Urothelium cell line (cell line): ENCODE measurements around the gene IL5RA.
A peak's percentile ranks its signal among the peaks of the same experiment; 100 is the strongest.

Experiments used
- DNase-seq: peaks from one replicate; pipeline ENCODE4 v3.0.0; 2011; ENCODE audit warnings: low spot score, mixed read lengths
- FAIRE-seq: peaks from 2 replicates; lab custom pipeline; 2011; peaks lifted over from hg19 to GRCh38; lab: Jason Lieb, UNC

Gene IL5RA, protein sequence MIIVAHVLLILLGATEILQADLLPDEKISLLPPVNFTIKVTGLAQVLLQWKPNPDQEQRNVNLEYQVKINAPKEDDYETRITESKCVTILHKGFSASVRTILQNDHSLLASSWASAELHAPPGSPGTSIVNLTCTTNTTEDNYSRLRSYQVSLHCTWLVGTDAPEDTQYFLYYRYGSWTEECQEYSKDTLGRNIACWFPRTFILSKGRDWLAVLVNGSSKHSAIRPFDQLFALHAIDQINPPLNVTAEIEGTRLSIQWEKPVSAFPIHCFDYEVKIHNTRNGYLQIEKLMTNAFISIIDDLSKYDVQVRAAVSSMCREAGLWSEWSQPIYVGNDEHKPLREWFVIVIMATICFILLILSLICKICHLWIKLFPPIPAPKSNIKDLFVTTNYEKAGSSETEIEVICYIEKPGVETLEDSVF

GRCh38 chr3:3110299-3110630 is at the start of gene IL5RA:
Gene IL5RA (minus strand): TSS chr3:3110374. CDS start chr3:3104984, 5,390 bp downstream.
- FAIRE-seq, result no peak

GRCh38 chr3:3157484-3157883 is 47.3 kb upstream of the IL5RA start:
- FAIRE-seq (no peak), DNase-seq (no peak)

More at GRCh38 chr3:3110299-3110630, at the start of gene IL5RA:
- DNase-seq, result no peak

DNA sequence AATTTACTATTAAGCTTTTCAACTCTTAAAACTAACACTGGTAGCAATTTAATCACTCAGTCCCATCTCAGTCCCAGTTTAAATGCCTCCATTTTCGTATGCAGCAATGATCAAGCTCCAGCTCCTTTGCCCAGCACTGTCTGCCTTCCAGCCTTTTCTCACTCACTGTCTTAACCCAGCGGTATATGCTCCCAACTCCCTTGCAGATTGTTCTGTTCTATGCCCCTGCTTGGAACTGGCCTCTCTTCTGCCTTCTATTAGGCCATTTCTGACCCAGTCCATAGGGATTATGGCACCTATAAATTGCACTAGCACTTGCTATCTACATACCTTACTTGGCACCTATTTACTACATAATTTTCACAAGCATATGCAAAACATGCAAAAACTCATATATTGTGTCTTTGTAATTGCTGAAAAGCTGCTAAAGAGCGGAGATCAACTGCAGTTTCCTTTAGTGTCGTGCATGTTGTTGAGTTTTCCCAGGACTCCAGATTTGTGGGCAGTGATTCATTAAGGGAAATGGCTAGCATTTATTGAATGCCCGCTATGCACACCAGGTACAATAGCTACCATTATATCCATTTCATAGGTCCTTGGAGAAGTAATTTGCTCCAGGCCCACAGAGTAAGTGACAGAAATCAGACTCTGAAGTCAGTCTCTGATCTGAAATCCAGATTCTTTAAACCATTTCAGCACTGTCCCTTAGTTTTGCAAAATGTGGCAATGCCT is 44.9 kb upstream of the IL5RA start:
- DNase-seq, result no peak
- FAIRE-seq, result no peak

DNA sequence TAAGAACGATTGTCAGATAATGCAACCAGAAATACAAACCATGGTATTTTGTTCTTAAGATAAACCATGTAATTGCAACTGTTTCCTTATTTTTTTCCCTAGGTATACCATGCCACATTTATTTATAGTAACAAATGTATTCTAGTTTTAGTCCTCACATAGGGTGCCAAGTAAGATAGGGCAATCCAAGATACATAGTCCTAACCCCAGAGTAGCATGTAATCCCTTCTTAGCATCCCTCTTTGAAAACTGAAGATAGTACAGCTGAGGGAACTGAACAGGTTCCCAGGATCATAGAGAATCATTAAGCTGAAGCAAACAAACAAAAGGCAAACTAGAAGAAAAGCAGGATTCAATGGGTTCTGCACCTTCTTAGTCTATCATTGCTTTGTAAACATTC is 41.3 kb upstream of the IL5RA start:
- no peak for FAIRE-seq
- DNase-seq, result no peak

DNA sequence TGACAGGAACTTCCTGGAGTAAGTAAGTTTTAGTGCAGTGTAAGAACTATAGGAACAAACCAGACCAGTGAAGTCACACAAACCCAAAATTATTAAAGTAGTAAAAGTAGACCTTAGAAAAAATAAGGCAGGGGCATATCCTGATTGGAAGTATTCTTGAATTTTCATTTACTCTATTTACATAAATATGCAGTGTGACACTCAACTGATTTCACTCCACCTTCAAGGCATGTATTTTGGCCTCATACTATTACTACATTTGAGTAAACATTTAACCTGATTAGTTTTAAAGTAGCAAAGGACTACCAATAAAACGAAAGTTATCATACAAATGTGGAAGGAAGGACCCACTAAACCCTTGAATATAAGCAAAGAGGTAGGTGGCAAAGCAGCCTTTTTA is 39.4 kb upstream of the IL5RA start:
- FAIRE-seq, result no peak
- DNase-seq, result no peak

- FAIRE-seq (no peak), DNase-seq (no peak)
These were observed 35.7 kb upstream of the IL5RA start for GRCh38 chr3:3145831-3146230.

GRCh38 chr3:3141939-3142338 is 31.8 kb upstream of the IL5RA start:
- FAIRE-seq (no peak), DNase-seq (no peak)

GRCh38 chr3:3137526-3137925 is 27.4 kb upstream of the IL5RA start:
- DNase-seq (no peak), FAIRE-seq (no peak)

DNA sequence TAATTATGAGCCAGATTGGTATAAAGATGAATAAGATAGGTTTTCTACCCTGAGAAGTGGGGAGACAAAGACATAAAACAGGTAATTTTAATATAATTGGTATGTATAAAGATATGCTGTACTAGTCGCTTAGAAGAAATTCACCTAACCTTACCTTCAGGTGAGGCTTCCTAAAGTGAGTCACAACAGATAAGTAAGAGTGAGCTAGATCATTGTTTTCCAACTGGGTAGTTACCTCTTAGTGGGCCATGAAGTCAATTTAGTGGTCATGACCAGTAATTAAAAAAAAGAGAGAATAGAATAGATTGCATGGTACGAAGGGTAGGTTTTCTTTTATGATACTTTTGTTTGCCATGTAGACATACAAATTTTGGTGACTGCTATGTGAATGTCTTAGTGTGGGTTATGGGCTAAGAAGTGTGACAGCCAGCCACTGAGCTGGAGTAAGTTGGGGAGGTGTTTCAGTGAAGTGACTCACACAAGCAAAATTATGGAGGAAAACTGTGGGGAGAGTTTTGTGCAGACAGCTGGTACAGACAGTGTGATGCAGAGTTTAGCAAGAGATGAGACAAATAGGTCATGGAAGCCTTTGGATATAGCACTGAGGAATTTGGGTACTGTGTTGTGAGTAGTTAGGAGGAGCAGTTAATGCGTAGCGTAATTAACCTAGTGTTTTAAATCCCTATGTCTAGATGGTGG is 24.7 kb upstream of the IL5RA start:
- DNase-seq (no peak), FAIRE-seq (no peak)

DNA sequence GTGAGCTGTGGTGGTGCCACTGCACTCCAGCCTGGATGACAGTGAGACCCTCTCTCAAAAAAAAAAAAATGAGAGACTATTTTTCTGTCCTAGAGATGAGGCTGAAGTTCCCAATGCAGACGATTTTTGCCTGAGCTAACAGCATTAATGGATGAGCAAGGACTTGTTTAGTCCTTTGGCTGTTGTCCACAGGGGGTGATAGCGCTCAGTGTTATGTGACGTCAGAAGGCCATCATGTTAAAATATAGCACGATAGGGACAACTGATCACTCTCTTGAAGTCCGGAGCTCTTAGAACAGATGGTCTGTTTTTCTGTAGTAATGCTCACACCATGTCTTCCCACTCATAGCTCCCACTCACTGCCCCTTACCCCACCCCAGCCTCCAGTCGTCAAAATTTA is 23.3 kb upstream of the IL5RA start:
- no peak for FAIRE-seq
- DNase-seq, result no peak

GRCh38 chr3:3129579-3129978 is 19.4 kb upstream of the IL5RA start:
- FAIRE-seq, result no peak
- DNase-seq, result no peak

- peak; percentile 15 for DNase-seq
- no peak for FAIRE-seq
These were observed 17.3 kb upstream of the IL5RA start for GRCh38 chr3:3127432-3128010.

DNA sequence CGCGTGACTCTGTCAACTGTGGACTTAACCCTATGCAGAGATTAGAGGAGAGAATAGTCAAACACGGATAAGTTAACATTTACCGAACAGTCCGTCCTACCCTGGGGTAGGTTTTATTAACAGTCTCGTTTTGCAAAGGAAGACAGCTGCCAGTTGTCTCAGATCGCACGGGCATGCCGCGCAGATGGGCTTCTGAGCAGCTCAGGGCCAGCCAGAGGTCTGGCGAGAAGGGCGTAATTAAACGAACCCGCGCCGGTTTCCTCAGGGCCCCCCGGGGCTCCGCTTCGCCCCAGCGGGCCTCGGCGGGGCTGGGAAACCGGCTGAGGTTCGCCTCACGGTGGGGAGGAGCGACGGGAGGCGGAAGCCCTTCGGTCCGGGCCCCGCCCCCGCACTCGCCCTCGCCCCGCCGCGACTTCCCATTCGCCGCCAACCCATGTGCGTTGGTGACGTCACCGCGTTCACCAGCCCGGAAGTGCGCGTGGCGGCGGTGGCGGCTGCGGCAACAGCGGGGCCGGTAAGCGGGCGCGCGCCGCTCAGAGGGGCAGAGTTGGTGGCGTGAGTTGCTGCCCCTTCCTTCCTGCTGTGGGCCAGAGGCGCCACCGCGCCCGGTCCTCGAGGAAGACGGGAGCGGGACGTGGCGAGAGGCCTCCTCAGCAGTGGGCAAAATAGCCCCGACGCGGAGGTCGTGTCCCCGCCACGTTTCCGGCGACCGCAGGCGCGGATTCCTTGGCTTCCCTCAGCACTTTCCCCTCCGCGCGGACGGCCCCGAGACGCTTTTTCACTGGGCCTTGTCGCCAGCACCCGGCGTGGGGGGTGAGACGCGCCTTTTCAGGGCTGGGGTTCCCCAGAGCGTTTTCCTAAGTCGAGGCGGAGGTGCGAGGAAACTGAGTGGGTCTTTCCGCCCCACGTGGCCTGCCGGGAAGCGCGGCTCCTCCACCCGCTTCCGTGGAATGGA is 16.6 kb upstream of the IL5RA start, which contains the start of gene TRNT1:
TRNT1 (plus strand) TSS at position 464 of the 955 bp plus-strand sequence. CDS start 2,101 bp downstream, outside the sequence.
- peak; percentile 96 for DNase-seq
- FAIRE-seq, result peak; percentile 95

GRCh38 chr3:3125977-3126376 is 15.8 kb upstream of the IL5RA start:
- no peak for DNase-seq
- no peak for FAIRE-seq

- no peak for FAIRE-seq
These were observed 9.2 kb upstream of the IL5RA start for GRCh38 chr3:3119393-3119851.

GRCh38 chr3:3117651-3118050 is 7.5 kb upstream of the IL5RA start:
- DNase-seq, result no peak
- no peak for FAIRE-seq

More at GRCh38 chr3:3119393-3119851, 9.2 kb upstream of the IL5RA start:
- no peak for DNase-seq

DNA sequence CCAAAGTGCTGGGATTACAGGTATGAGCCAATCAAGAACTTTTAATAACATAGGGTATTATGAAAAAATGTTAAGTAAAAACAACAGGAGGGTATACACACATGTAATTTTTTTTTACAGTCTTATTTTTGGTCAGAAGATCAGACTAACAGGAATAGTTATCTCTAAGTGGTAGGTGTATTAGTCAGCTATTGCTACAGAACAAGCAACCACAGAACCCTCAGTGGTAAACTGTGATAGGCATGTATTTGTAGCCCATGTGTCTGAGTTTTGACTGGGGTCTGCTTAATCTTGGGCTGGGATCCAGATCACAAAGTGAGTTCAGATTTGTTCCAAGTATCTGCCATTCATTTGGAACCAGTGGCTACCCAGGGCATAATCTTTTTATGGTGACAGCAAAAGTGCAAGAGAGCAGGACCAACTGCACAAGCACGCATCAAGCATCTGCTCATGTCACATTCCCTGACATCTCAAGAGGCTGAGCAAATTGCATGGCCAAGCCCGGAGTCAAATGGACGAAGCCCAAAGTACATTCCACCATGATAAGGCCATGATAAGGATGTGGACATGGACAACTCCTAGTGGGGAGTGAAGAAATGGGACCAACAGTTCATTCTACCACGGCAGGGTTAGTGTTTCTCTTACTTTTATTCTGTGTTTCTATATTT is 3.0 kb upstream of the IL5RA start:
- no peak for FAIRE-seq
- no peak for DNase-seq

DNA sequence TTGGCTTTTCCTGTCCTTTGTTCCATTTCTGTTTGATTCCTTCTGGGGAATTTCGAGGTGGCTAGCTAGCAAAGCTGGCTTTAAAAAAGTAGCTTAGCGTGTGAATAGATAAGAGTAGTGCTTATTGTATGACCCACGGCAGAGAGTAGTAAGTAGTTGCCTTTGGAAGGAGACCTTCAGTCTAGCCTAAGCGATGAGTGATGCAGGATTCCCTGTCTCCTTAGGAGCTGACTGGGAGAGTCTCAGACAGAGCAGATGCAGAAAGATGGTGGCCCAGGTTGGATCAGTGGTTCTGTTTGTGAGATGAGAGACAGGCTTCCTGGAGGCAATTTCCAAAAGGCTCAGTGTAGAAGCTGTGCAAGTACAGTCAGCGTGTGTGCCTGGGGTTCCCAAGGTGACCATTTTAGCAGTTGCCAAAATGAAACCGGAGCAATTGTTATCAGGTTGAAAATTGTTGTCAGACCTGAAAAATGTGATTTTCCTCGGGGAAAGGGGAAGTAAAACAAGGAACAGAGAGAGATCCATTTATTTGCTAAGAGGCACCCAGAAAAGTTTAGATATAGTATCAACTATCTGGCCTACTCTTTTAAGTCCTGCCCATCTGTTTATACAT is 681 bp upstream of the IL5RA start:
- FAIRE-seq (no peak), DNase-seq (no peak)
